T-helper 2 cell treated with Interferon-gamma antibody and Interleukin-4, amounts not matched to agents 100 ng/mL and 5 ng/mL, for 36 hours (primary cell): ENCODE measurements around the gene CA10. TPM values are rescaled to one million over a fixed set of nuclear protein-coding genes. Genes with fewer than 3 reads are reported as not detected.

Experiments
- intact Hi-C: fragments of 100-400 bp; cut with micrococcal nuclease; formaldehyde crosslinking; loops from one replicate; pipeline ENCODE4 v1.15.1; 2023
- total RNA-seq: library from RNA; stranded (reverse); gene quantifications from 2 replicates; pipeline ENCODE4 v1.2.3, GENCODE V29; 2022

Gene CA10
- total RNA-seq, 1 donor from 2014 or later = not detected

DNA sequence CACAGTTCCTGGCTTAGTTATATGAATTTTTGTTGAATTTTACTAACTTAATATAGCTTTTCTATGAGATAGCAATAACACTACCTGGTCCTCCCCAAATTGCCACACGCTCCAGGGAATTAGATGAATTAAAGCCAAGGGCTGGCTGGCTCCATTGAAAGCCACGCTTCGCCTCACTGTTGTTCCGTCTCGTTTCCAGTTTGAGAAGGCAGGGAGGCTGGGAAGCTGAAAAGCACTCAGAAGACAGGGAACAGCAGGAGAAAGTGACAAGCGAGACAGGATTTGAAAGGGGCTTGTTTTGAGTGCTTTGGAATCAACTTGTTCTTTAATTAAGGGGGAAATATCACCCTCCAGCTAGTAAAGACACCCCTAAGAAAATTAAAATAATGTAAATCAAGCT, 425.3 kb downstream of the CA10 start:
- intact Hi-C loops = no loop called here

DNA sequence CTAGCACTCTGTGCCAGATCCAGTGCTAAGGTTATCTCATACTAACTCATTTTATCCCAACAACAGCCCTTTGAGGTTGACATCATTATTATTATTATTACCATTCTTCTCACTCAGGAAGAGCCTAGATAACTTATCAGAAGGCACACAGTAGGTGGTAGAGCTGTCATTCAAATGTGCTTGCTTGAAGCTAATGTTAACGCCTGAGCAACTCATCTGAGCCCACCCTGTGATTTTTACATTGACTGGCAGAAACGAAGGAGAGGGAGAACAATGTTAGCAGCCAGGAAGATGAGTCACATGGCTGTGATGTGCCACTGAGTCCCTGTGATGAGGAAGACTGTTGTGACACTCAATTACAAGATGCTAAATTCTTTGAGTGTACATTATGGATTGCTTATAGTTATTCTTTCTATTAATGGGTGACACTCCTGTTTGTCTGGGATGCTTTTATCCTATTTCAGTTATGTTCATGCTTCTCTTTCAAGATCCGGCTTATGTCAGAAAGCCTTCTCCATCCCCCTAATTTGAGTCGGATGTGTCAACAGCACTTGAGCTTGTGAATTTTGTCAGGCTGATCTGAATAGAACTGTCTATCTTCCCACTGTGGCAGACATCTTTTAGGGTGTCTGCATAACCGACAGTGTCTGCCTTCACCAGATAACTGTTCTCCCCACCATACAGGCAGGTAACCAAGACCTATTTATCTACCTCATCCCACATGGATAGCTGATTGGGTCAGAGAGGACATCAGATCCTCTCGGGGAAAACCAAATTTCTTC, 426.4 kb downstream of the CA10 start:
- intact Hi-C loops = no loop called here

- intact Hi-C loops = no loop called here
These were observed 428.0 kb downstream of the CA10 start for GRCh38 chr17:51730303-51731050.

- intact Hi-C loops = no loop called here
These were observed 433.3 kb downstream of the CA10 start for GRCh38 chr17:51725185-51725584.

- intact Hi-C loops = no loop called here
These were observed 434.4 kb downstream of the CA10 start for GRCh38 chr17:51724043-51724580.

DNA sequence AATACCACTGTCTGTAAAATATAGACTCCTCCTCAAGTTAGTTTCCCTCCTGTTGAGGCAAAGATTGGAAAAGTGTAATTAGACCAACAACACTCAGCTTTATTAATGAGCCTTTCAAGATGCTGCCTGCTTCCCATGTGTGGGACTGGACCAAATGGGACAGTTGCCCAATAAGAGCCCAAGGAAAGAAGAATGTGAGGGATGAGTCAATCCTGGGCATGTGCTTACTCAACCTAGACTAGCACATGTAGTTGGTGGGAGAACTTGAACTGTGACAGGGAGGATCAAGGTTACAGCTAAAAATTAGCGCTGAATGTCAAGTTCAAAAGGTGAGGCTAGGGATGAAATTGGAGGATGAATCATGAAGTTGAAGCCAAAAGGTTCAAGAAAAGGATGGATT, 435.5 kb downstream of the CA10 start:
- intact Hi-C loops = no loop called here

DNA sequence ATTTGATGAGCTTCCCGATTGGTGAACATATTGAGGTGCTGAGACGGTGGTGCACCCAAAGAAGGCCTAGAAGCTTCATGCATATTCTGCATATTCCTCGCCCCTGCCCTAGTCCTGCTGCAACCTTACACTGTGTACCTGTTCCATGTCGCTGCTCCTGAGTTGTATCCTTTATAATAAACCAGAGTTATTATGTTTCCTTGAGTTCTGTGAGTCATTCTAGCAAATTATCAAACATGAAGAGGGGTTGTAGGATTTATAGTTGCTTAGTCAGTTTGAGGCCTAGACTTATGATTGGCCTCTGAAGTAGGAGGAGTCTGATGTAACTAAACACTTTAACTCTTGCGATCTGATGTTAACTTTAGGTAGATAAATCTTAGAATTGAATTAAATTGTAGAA, 436.8 kb downstream of the CA10 start:
- intact Hi-C loops = no loop called here

DNA sequence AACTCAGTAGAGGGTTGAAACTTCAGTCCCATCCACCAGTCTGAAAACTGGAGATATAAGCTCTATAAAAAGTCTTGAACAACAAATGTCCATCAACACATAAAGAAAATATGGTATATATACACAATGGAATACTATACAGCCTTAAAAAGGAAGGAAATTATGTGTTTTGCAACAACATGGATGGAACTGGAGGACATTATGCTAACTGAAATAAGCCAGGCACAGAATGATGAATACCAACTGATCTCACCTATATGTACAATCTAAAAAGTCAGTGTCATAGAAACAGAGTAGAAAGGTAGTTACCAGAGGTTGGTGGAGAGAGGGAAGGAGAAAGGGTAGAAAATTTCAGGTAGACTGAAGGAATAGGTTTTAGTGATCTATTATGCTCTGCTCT, 438.1 kb downstream of the CA10 start:
- intact Hi-C loops = no loop called here

GRCh38 chr17:51718983-51719382, 439.5 kb downstream of the CA10 start:
- intact Hi-C loops = no loop called here

DNA sequence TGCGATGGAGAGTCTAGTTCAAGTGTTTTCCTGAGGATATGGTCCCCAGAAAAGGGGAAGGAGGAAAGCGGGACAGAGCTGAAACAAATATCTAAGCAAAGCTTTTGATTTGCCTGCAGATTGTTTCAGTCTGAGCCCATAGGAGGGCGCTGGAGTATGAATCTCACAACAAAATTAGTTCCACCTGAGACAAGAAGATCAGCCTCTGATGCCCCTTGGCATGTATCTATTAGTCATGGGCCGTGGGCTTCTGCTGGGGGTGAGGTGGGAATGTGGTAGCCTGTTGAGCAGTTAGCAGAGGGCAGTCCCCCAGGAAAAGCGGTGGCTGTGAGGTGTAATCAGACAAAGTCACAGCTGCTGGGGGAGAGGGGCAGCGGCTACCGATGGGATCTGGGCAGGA, 446.9 kb downstream of the CA10 start:
- intact Hi-C loops = no loop called here

DNA sequence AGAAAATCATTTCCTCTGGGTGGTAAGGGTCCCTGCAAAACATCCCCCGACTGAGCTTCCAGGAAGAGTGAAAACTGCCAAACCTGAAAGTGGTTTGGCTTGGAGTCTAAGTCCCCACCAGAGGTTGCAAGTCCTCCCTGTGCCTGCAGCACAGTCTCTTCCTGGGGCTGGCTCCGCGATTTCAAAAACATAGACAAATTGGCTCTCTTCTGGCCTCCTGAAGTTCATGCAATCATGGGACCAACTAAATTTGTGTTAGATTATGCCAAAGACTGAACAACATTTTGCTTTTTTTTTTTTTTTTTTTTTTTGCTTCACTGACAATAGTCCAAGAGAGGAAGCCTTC, 447.9 kb downstream of the CA10 start:
- intact Hi-C loops = no loop called here

- intact Hi-C loops = no loop called here
These were observed 448.6 kb downstream of the CA10 start for GRCh38 chr17:51709694-51710633.

- intact Hi-C loops = no loop called here
These were observed 451.3 kb downstream of the CA10 start for GRCh38 chr17:51707216-51707615.

GRCh38 chr17:51706093-51706492, 452.4 kb downstream of the CA10 start:
- intact Hi-C loops = no loop called here

DNA sequence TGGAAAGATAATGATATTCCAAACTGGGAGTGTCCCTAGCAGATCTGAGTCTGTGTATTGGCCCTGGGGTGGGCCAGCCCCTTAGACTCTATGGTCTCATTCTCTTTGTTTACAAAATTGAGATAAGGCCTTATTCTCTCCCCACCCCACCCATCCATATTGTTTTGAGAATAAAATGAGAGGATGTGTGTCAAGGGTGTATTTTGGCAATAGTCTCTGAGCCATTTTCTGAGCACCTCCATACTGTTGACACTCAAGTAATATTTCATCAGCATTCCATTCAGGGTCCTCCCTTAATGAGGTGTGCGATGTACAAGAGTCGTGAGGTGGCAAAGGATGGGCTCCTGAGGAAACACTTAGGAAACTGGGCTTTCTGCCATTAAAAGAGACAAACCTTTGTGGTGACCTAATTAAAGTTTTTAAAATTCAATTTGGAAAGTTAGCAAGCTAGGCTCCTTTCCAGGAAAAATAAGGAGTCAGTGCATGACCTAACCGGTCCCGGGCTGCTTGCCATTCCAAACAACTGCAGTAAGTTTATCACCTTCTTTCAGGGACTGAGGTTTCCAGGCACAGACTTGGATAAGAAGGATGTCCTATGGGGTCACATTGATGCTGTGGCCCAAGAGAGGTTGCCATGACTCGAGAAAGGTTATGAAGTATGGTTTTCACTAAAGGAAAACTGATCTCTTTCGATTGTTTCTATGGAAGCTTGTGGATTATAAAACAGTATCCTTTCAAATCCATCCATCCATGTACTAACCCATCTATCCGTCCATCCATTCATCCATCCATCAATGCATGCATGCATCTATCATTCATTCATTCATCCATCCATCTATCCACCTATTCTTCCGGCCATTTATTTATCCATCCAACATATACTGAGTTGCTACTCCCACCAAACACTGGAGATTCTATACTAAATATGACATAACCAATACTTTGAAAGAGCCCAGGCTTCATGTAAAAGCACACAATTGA, 454.9 kb downstream of the CA10 start:
- intact Hi-C loops = no loop called here

- intact Hi-C loops = no loop called here
These were observed 455.6 kb downstream of the CA10 start for GRCh38 chr17:51702963-51703360.

DNA sequence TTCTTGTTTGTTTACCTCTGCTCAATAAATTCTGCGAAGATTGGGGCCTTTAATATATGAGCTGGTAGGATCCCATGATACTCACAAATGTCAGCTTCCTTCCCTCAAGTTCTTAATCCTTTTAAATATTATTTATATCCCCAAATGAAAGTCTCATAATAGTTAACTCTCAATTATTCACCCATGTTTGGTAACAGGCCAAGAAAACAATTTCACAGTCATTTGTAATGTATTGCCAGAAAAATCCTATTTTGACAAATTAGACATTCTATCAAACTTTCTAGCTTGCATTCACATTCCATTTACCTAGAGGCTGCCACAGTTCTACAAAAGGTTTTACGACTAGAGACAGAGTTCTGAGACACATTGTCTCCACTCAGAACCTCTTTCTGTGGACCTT, 457.0 kb downstream of the CA10 start:
- intact Hi-C loops = no loop called here

GRCh38 chr17:51700011-51700760, 458.3 kb downstream of the CA10 start:
- intact Hi-C loops = no loop called here

DNA sequence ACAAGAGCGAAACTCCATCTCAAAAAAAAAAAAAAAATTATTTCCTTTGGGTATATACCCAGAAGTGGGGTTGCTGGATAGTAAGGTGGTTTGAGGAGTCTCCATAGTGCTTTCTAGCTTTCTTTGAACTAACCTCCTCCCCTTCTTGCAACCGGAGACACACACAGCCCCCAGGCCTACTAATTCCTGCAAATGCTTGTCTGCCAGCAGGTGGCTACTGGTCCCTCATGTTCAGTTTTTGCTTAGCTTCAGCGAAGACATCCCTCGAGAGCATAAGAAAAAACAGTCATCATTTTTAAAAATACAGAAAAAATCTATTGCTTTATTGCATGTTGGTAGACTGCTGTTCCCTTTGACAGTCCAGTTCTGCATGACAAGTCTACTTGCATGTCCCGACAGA, 459.2 kb downstream of the CA10 start:
- intact Hi-C loops = no loop called here

DNA sequence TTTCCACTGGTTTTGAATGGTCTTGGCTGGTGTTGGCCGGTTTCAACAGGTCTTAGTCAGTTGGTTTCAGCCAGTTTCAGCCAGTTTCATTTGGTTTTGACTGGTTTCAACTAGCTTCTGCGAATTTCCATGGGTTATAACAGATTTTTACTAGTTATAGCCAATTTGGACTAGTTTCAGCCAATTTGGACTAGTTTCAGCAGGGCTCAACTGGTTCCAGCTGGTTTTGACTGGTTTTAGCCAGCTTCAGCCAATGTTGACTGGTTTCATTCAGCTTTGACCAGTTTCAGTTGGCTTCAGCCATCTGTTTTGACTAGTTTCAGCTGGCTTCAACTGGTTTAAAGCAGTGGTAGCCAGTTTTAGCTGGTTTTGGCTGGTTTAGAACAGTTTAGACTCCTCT, 465.6 kb downstream of the CA10 start:
- intact Hi-C loops = no loop called here
